UCSD-AML1 (cell line): ENCODE measurements around the gene MED22.
A peak's percentile ranks its signal among the peaks of the same experiment; 100 is the strongest.
"Not testable (repeated sequence)": the region's sequence is repeated elsewhere in the genome, so short reads cannot be mapped to it uniquely, and the experiment has no call there.

Experiments used
- DNase-seq: peaks from one replicate; lab custom pipeline; 2025; ENCODE audit not compliant: unreplicated experiment; lab: John Stamatoyannopoulos, UW

The MED22 gene

DNA sequence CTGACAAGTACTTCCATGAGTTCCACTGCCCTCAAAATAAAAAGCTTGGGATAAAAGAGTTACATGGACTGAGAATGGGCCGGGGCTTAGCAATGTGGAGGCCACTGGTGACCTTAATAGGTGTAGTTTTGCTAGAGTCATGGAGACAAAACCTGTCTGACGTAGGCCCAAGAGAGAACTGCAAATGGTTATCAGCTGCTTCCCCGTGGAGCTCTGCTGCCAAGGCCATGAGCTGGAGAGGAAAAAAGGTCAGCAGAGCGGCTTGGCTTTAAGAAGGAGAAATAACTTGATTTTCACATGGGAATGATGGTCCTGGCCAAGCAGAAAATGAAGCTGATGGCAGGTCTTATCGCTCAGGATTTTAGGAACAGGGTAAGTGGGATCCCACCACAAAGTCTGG, 8.3 kb downstream of the MED22 start:
- DNase-seq = no peak

DNA sequence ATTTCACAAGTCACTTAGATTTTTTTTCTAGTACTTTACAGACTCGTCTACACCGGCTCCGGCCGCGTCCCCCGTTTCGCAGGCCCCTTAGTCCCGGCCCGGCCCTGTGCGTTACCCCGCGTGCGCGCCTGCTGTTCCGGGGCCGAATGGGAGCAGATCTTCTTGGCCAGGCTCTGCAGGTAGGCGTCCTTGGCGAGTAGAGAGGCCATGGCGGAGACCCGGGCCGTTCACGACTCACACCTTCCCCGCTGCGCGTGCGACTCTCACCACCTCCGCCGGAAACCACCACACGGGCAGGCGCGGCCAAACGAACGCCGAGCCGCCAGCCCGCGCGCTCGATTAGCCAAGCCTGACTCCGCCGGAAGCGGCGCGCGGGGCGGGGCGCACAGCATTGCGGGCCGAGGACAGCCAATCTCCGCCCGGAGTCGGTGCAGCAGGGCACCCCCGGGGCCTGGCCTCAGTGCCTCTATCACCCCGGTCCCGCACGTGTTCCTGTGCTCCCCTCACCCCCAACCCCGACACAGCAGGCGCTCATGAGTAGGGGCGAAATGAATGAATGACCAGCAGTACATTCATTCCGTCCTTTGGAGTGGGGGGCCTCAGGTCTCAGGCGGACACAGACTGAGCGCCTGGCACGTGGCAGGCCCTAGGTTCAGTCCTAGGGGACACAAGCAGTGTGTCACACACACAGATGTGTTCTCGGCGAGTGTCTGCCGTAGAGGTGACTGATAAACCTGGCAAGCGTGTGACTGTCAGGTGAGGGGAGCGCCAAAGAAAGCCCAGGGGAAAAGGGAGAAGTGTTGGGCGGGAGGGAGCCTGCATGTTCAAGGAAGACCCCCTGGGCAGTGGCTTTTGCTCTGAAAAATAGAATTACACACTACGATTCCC, 11.8 kb downstream of the MED22 start, which contains the start of gene SURF6:
TSS of gene SURF6 (minus strand) at position 265 of the 888 bp plus-strand sequence. CDS start at position 209, 56 bp downstream.
- DNase-seq = peak; percentile 93

DNA sequence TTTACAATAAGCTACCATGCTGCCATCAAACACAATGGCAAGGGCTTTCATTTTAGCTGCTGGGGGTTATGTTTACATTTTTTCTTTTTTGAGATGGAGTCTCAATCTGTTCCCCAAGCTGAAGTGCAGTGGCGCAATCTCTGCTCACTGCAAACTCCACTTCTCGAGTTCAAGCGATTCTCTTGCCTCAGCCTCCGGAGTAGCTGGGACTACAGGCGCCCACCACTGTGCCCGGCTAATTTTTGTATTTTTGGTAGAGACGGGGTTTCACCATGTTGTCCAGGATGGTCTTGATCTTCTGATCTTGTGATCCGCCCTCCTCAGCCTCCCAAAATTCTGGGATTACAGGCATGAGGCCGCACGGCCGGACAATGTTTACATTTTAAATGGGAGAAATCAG, 13.0 kb downstream of the MED22 start:
- not testable (repeated sequence) for DNase-seq

DNA sequence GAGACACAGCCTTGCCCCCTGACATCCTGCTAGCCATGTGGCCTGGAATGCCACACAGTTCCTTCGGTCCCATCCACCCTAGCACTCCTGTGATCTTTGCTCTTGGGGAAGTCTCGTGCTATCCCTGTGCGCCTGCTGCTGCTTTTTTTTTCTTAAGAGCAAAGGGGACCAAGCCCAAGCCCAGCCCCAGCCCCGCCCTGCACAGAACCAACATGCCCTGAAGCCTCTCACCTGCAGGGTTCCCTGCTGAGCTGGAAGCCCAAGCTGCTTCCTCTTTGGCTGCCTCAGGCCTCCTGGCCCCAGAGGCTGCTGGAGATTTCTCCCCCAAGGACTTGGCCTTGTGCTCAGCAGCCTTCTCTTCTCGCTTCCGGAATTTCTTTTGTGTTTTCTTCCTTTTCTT, 13.8 kb downstream of the MED22 start:
- no peak for DNase-seq

DNA sequence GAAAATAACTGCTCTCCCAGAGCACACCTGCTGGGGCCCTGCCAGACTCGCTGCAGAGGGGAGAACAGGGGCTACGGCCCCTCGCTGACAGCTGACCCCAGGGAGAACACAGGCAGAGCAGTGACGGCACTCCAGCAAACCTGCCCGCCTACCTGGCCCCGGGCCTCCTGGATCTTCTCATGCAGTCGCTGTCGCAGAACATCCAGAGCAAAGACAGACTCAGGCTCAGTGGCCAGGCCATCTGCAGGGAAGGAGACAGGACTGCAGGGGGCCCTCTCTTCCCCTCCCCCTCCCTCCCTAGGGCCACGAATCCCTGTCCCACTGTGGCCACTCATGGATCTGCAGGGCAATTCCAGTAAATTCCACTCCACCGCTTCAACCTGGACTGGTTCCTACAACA, 14.4 kb downstream of the MED22 start:
- no peak for DNase-seq

DNA sequence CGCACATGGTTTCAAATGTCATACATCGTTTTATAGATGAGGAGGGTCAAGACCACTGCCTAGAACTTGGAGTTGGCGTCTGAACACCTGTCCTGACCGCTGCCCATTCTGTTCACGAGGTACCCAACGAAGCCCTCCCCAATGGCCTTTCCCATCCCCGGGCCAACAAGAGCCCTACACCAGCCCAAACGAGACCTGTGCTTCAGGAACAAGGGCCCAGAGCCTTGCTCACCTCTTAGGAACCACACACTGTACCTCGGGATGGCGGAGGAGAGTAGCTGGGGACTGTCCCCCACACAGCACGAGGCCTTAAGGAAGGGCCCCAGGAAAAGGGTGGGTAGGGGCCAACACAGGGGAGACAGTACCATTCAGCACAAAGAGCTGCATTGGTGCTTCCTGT, 14.9 kb downstream of the MED22 start:
- DNase-seq = no peak

DNA sequence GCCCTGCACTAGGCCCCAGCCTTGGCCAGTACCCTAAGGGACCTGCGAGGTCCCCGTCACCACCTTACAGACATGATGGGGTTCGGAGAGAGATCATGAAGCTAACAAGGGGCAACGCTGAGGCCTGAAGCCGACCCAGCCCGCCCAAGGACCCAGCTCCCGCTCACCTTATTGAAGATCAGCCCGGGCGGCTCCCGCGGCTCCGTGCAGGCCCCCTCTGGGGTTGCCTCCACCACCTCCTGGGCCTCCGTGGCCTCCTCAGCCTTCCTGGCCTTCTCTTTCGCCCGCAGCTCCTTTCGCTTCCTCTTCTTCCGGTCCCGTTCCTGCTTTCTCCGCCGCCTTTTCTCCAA, 15.6 kb downstream of the MED22 start:
- no peak for DNase-seq

DNA sequence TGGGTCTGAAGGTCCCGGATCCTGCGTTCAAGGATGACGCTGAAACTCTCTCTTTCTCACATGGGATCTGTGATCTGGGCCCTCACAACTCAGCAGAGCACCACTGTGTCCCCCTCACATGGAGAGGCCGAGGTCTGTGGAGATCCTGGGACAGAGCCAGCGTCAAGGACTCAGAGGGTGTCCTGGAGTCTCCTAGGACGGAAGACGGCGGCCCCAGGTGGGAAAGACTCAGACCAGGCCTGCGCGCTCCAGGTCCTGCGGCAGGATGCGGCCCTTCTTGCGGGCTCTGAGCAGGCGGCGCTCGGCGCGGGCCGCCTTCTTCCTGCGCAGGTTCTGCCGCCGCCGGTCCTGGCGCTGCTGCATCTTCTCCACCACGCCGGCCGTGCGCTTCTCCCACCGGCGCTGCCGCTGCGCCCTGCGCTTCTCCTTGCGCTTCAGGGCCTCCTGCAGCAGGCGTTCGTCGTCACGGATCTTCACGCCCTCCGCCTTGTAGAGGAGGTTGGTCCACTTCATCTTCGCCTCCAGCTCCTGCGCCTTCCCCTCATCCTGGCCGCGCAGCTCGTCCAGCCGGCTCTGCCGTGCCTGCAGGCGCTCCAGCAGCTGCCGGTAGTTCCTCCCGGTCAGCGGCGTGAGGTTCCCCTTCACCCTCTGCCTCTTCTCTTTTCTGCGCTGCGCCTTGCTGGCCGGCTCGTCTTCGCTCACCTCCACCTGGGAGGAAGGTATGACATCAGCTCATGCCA, 16.1 kb downstream of the MED22 start:
- no peak for DNase-seq

DNA sequence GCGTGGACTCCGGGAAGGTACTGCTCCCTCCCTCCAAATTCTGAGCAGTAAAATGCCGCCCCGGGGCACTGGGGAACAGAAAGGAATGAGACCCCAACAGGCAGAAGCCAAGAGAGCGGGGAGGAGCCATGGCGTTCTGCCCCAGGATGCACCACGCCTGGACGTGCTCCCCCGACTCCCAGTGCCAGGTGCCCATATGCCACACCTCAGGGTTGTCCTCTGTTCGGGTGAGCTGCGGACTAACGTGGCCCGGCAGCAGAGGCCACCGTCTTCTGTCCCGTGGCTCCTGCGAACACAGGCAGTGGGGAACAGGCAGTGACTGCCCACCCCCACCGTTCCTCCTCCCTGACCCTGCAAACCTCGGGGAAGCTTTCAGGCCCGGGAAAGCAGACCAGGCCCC, 16.7 kb downstream of the MED22 start:
- no peak for DNase-seq

DNA sequence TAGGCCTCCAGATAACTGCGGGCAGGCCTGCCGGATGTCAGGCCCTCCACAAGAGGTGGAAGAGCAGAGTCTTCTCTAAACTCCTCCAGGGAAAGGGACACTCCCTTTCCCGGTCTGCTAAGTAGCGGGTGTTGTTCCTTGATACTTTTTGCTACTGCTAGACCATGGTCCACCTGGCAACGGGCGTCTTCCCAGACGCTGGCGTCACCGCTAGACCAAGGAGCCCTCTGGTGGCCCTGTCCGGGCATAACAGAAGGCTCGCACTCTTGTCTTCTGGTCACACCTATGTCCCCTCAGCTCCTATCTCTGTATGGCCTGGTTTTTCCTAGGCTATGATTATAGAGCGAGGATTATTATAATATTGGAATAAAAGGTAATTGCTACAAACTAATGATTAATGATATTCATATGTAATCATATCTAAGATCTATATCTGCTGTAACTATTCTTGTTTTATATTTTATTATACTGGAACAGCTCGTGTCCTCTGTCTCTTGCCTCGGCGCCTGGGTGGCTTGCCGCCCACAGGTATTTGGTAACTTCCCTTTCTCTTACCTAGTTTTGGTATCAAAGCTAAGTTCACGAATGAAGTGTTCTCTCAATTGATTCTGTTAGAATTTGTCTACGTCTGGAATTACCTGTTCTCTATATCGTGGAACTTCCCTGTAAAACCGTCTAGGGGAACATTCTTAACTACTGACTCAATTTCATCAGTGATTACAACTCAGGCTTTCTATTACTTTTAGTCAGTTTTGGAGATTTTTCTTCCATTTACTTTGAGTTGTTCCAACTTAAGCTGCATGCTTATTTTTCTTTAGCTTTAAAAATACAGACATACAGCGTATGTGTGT, 18.4 kb downstream of the MED22 start:
- DNase-seq = not testable (repeated sequence)

DNA sequence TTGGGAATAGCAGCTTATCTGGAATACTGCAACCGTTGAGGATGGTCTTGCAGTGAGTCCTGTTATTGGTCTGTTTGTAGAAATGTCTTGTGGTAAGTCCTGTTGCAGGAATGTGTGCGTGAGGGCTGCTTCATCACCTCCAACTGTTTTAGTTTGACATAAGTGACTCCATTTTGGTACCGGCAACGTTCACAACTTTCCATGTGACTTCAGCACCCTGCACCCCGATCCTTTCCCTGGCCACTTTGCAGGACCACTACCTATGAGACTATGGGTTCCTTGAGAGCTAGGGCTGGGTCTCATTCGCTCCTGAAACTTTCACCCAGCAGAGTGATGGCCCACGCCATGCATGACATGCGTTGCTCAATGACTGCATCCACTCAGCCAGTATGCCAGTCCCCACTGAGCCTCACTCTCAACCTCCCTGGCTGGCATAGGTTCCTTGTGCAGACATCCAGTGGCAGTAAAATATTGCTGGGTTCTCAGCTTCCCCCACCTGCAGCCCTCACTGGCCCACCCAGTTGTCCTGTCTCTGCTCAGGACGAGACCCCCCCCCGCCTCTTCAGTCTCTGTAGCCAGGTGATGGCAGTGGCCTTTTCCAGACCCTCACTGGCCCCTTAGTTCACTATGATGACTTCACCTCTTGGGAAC, 20.0 kb downstream of the MED22 start:
- no peak for DNase-seq

DNA sequence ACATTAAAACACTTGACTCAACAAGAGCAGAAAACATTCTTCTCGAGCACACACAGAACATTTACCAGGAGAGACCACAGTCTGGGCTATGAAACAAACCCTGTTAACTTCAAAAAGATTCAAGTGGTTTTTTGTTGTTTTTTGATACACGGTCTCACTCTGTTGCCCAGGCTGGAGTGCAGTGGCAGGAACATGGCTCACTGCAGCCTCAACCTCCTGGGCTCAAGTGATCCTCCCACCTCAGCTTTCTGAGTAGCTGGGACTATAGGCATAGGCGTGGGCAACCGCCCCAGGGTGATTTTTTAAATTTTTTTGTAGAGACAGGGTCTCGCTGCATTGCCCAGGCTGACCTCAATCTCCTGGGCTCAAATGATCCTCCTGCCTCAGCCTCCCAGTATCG, 20.9 kb downstream of the MED22 start:
- DNase-seq = not testable (repeated sequence)

DNA sequence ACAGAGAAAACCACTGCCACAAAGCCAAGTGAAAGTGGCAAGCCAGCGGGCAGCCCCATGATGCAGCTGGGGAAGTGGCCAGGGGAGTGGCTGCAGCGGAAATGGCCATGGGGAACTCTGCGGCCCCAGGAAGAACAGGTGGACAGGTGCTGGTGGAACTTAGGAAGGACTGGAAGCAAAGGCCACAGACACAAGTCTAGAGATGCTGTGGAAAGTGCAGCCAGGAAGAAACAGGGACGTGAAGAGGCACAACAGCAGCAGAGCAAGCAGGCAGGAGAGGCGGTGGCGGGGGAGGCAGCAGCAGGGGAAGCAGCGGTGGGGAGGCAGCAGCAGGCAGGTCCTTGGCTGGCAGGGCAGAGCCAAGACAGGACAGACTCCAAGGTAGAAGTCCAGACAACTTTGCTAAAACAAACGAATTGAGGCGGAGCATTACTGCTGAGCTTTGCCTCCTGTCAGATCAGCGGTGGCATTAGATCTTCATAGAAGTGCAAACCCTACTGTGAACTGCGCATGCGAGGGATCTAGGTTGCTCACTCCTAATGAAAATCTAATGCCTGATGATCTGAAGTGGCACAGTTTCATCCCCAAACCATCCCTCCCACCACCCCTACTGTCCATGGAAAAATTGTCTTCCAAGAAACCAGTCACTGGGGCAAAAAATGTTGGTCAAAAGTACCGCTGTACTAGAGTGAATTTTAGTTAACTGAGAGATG, 23.8 kb downstream of the MED22 start:
- DNase-seq = no peak

DNA sequence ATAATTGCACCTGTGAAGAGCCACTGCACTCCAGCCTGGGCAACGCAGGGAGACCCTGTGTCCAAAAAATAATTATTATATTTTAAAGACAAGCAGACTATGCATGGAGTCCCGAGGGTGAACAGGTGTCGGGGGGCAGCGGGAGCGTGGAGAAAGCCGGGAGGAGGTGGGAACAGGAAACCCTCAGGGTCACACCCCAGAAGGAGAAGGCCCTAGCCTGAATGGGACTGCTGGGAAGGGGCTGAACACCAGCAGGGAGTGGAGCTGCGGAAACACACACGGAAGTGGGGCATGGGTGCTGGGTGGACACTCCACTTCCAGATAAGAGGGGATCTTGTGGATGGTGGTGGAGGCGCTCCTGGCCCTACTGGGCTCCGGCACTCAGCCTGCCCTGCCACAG, 24.7 kb downstream of the MED22 start:
- no peak for DNase-seq

DNA sequence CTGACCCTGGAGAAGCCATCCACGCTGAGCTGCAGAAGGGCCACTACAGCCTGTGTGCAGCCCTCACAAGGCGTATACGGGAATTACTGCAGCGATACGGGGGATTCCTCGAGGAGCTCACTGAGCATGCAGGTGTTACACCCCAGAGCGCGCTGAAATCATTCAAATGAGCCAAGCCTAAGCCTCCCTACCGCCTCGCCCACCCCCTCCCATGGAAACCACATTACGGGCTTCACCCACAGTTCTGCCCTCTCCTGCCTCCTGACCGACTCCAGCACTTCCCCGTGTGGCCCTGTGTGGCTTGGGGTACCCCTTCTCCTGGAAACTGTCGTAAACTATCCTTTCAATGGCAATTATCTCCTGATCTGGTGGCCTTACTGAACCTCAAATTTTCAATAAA, 25.2 kb downstream of the MED22 start:
- DNase-seq = no peak

DNA sequence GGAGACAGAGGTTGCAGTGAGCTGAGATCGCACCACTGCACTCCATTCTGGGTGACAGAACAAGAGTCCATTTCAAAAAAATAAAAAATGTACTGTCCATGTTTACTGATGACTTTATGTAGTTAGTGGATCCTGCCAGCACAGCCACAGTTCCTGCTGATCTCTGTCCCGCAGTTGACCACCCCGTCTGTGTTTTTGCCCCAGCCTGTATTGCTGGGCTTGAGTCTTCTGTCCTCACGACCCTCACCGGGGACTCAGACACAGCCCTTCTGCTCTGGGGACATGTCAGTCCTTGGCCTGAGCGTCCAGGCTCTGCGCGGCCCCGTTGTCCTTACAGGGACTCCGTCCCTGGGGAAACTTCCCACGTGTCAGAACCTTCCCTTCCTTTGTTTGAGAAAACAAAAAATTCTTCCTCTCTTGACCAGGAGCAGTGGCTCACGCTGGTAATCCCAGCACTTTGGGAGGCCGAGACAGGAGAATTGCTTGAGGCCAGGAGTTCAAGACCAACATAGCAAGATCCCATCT, 26.5 kb downstream of the MED22 start:
- no peak for DNase-seq

DNA sequence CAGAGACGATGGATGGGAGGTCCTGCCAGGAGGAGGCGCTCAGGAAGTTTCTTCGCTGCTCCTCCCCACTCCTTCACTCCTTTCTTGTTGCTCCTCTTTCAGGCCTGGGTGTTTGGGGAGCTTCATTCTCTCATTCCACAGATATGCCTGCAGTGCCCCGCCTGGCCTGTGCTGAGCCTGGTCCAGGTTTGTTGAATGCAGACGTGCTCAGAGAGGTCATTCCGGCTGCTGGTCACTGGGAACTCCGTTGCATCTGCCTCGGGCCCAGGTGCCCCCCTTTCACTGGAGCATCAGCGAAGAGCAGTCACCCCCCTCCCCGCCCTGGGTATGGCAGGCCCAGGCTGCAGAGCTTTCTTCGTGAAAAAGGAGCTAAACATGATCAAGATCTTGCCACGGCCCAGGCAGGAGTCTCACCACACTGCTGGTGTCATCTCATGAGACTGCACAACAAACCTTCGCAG, 27.5 kb downstream of the MED22 start:
- no peak for DNase-seq

DNA sequence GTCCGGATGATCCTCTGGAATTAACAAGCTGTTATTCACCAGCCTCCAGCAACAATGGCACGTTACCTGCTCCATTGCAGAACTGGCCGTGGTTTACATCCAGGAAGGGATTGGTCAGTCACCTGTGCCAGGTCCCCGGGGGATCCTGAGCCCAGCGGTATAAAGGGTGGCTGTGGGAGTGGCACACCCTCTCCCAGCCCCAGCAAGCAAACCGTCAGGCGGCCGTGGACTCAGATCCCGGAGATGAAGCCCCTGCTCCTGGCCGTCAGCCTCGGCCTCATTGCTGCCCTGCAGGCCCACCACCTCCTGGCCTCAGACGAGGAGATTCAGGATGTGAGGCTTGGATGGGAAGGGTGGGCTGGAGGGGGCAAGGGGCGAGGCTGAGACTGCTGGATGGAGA, 30.4 kb downstream of the MED22 start:
- DNase-seq = not testable (repeated sequence)

DNA sequence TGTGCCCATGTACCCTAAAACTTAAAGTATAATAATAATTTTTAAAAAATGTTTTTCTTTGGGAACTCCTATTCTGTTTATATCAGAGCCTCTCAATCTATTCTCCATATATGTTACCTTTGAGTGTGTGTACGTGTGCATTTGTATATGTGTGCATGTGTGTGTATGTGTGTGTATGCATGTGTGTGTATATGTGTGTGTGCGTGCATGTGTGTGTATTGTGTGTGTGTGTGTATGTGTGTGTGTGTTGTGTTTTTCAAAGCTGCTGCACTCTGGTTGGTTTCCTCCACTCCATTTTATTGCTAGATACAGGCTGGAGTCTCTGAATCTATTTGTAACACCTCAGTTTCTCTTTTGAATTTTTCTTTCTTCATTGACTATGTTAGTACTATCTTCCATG, 31.9 kb downstream of the MED22 start:
- DNase-seq = no peak

DNA sequence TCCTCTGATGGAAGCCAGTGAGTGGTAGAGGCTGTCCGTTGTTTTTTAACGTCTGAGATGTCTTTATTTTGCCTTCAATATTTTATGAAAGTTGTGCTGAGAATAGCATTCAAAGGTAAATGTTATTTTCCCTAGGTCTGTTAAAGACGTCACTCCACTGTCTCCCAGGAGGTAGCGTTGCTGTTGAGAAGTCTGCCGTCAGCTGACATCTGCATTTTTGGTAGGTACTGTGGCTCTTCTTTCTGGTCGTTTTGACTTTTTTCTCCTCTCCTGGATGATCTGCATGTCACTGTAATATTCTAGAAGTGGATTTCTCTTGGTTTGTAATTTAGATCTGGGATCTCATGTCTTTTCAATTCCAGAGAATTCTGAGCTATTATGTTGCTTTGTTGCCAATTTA, 38.3 kb downstream of the MED22 start:
- no peak for DNase-seq
